HCT116 (cell line): ENCODE results near the gene PEX11G. TPM values are rescaled to one million over a fixed set of nuclear protein-coding genes. Genes with fewer than 3 reads are reported as not detected.

Experiments used
- ATAC-seq: fragments of 200-7000 bp; cut with Tn5 transposase; 2 replicates; pipeline ENCODE4 v1.9.1; 2020; ENCODE audit warnings: mild to moderate bottlenecking, moderate library complexity
- BruUV-seq: library from RNA; stranded (reverse); fragments of 400-500 nt; replicated peaks from 2 replicates; lab custom pipeline; 2021; lab: Mats Ljungman, UMichigan
- CTCF ChIA-PET: fragments of 300-600 bp; sonication (Branson Sonifier 250); formaldehyde crosslinking; loops from one replicate; lab custom pipeline; 2021; ENCODE audit warnings: antibody characterized with exemption; lab: Charles Lee
- POLR2A ChIA-PET: fragments of 300-600, 350-600 bp; sonication (Branson Sonifier 250); formaldehyde crosslinking; loops from one replicate; lab custom pipeline; 2021; ENCODE audit warnings: antibody characterized with exemption; lab: Charles Lee
- RAD21 ChIA-PET, 2 experiments: fragments of 300-600 bp; sonication (Branson Sonifier 250); formaldehyde crosslinking; loops; one replicate each; lab custom pipeline; 2023; ENCODE audit warnings: low total read pairs in 2 of 2; ENCODE audit not compliant: uncharacterized antibody in 2 of 2, unreplicated experiment in 2 of 2, low non-redundant PET in 1 of 2; lab: Charles Lee
- DNase-seq: peaks from one replicate; pipeline ENCODE4 v3.0.0-alpha.2; 2010; ENCODE audit warnings: low read depth, low spot score
- H2AFZ ChIP-seq: fragments of 200-600 bp; shearing (Covaris generic), sonication (generic); 2 replicates; pipeline ENCODE4 v1.6.1; 2017; ENCODE audit warnings: low read depth, mixed run types, mixed read lengths, antibody characterized with exemption, low read length; ENCODE audit not compliant: poor library complexity, severe bottlenecking
- H3K27ac ChIP-seq: 2 replicates; pipeline ENCODE4 v1.5.1; 2012; ENCODE audit warnings: low read depth, low read length
- H3K27me3 ChIP-seq: fragments of 200-600 bp; sonication (generic); 2 replicates; pipeline ENCODE4 v1.6.1; 2016; ENCODE audit warnings: mixed run types, low read length, mixed read lengths; ENCODE audit not compliant: insufficient read depth
- H3K36me3 ChIP-seq, 2 experiments: fragments of 200-500 bp in 1 of 2; fragments of 200-600 bp in 1 of 2; sonication (Bioruptor generic) in 1 of 2; sonication (generic) in 1 of 2; 2 replicates each; pipeline versions ENCODE4 v1.5.1 to v1.6.1; 2014 to 2016; ENCODE audit warnings: low read length in 2 of 2, inconsistent platforms in 1 of 2, mixed read lengths in 1 of 2, mixed run types in 1 of 2; ENCODE audit not compliant: insufficient read depth in 2 of 2, control insufficient read depth in 1 of 2
- H3K4me1 ChIP-seq, 2 experiments: fragments of 200-600 bp in 1 of 2; sonication (generic) in 1 of 2; 2 replicates each; pipeline versions ENCODE4 v1.5.1 to v1.6.1; 2012 to 2017; ENCODE audit warnings: low read length in 2 of 2, inconsistent platforms in 1 of 2, mild to moderate bottlenecking in 1 of 2, mixed read lengths in 1 of 2, mixed run types in 1 of 2, moderate library complexity in 1 of 2; ENCODE audit not compliant: insufficient read depth in 2 of 2, control insufficient read depth in 1 of 2
- H3K4me2 ChIP-seq: fragments of 200-600 bp; sonication (generic); 2 replicates; pipeline ENCODE4 v1.6.1; 2017; ENCODE audit warnings: mixed run types, low read length, mixed read lengths
- H3K4me3 ChIP-seq, 2 experiments: fragments of 200-600 bp in 1 of 2; sonication (generic) in 1 of 2; replicated peaks in 1 of 2; 2 replicates each; pipeline ENCODE4 v1.5.1; 2011 to 2016; ENCODE audit warnings: low read length in 2 of 2, control low read depth in 1 of 2, low read depth in 1 of 2, mild to moderate bottlenecking in 1 of 2, mixed read lengths in 1 of 2, mixed run types in 1 of 2
- H3K79me2 ChIP-seq: fragments of 200-600 bp; sonication (generic); 2 replicates; pipeline ENCODE4 v1.6.1; 2017; ENCODE audit warnings: mild to moderate bottlenecking, mixed run types, low read length, moderate library complexity, mixed read lengths; ENCODE audit not compliant: insufficient read depth
- H3K9ac ChIP-seq: fragments of 200-600 bp; sonication (generic); 2 replicates; pipeline ENCODE4 v1.6.1; 2016; ENCODE audit warnings: low read length, mixed read lengths
- H3K9me2 ChIP-seq: fragments of 200-600 bp; sonication (generic), shearing (Covaris generic); 2 replicates; pipeline ENCODE4 v1.6.1; 2017; ENCODE audit warnings: mixed run types, mild to moderate bottlenecking, moderate library complexity; ENCODE audit not compliant: insufficient read depth
- H3K9me3 ChIP-seq, 2 experiments: fragments of 200-500 bp in 1 of 2; fragments of 200-600 bp in 1 of 2; sonication (Bioruptor generic) in 1 of 2; sonication (generic) in 1 of 2; 2 replicates each; pipeline ENCODE4 v1.6.1; 2014 to 2017; ENCODE audit warnings: low read length in 2 of 2, mixed read lengths in 2 of 2, inconsistent platforms in 1 of 2, low read depth in 1 of 2, mild to moderate bottlenecking in 1 of 2, mixed run types in 1 of 2, moderate library complexity in 1 of 2; ENCODE audit not compliant: control insufficient read depth in 1 of 2, insufficient read depth in 1 of 2
- H4K20me1 ChIP-seq: fragments of 200-600 bp; sonication (generic), shearing (Covaris generic); 2 replicates; pipeline ENCODE4 v1.6.1; 2017; ENCODE audit warnings: mixed run types, mild to moderate bottlenecking, moderate library complexity; ENCODE audit not compliant: insufficient read depth
- CEBPB ChIP-seq: IDR thresholded peaks from 2 replicates; pipeline ENCODE4 v1.6.1; 2012; ENCODE audit warnings: low read depth
- EZH2phosphoT487 ChIP-seq: fragments of 200-600 bp; IDR thresholded peaks from 2 replicates; pipeline ENCODE4 v1.6.1; 2018; ENCODE audit warnings: antibody characterized with exemption, borderline replicate concordance
- REST ChIP-seq: IDR thresholded peaks from 2 replicates; pipeline ENCODE4 v1.6.1; 2012; ENCODE audit warnings: low read depth
- SIN3A ChIP-seq: IDR thresholded peaks from 2 replicates; pipeline ENCODE4 v1.6.1; 2012; ENCODE audit warnings: low read depth
- SP1 ChIP-seq: IDR thresholded peaks from 2 replicates; pipeline ENCODE4 v1.6.1; 2012; ENCODE audit warnings: low read depth
- SRF ChIP-seq: IDR thresholded peaks from 2 replicates; pipeline ENCODE4 v1.6.1; 2012; ENCODE audit warnings: low read depth
- ZNF274 ChIP-seq: fragments of 200-500 bp; sonication (Bioruptor generic); IDR thresholded peaks from 2 replicates; pipeline ENCODE4 v1.6.1; 2014; ENCODE audit warnings: mild to moderate bottlenecking, low read depth, low read length, inconsistent platforms
- intact Hi-C: fragments of 100-400 bp; cut with micrococcal nuclease; formaldehyde crosslinking; loops from 2 replicates; pipeline ENCODE4 v1.10.0; 2022
- total RNA-seq: library from RNA; stranded (reverse); gene quantifications from one replicate; pipeline ENCODE4 v1.2.1, GENCODE V29; 2021; ENCODE audit not compliant: unreplicated experiment

PEX11G gene
- total RNA-seq, 1 experiment from 2014 or later = 6.4 TPM

GRCh38 chr19:7521551-7522071 lies 32.8 kb upstream of the PEX11G start:
- DNase-seq (no peak), ATAC-seq (no peak)
- ChIA-PET CTCF (no interaction called here), RAD21 (no interaction called here), POLR2A (interaction anchor here (0.8 to 1.4 kb wide), 3 partner anchors 15 to 47 kb away, joined by 3 to 5 read pairs (median 4); no protein-coding TSS in a partner anchor)
- TF ChIP-seq SIN3A (no peak), SRF (no peak), SP1 (no peak), CEBPB (no peak), REST (no peak), EZH2phosphoT487 (no peak), ZNF274 (no peak)
- H2AFZ ChIP-seq = no peak overlapping the region
- BruUV-seq = no TSS peak
- peaks cover 11 to 20% of the 10 kb centered on the region in 2 experiments; a peak in 3 of 4 replicates for H3K4me1 ChIP-seq
- peak overlapping the region in 1 of 2 experiments; percentile 89; a peak in 3 of 4 replicates for H3K4me3 ChIP-seq
- H4K20me1 ChIP-seq = no peaks in the 10 kb centered on the region
- H3K27me3 ChIP-seq = no peaks in the 10 kb centered on the region
- H3K4me2 ChIP-seq = peak overlapping the region; percentile 98
- peak overlapping the region; percentile 28; the same call in 1 of the 2 replicates for H3K9ac ChIP-seq
- no peaks in the 10 kb centered on the region for H3K36me3 ChIP-seq
- no peaks in the 10 kb centered on the region for H3K9me2 ChIP-seq
- intact Hi-C loops = loop anchor here (1.0 kb wide), 1 partner anchor 13 kb away; no protein-coding TSS in a partner anchor
- no peaks in the 10 kb centered on the region for H3K9me3 ChIP-seq
- peak overlapping the region; percentile 49; the same call in 1 of the 2 replicates for H3K27ac ChIP-seq
- H3K79me2 ChIP-seq = peaks cover 4% of the 10 kb centered on the region; the same call in 1 of the 2 replicates
